ENCODE results near the gene AMPH.

The AMPH gene

GRCh38 chr7:38463277-38464225 lies 167.6 kb downstream of the AMPH start:
- DNase-seq (ENCODE audit: low read depth in 2 of 2), result peak; percentile 31 to 36

DNA sequence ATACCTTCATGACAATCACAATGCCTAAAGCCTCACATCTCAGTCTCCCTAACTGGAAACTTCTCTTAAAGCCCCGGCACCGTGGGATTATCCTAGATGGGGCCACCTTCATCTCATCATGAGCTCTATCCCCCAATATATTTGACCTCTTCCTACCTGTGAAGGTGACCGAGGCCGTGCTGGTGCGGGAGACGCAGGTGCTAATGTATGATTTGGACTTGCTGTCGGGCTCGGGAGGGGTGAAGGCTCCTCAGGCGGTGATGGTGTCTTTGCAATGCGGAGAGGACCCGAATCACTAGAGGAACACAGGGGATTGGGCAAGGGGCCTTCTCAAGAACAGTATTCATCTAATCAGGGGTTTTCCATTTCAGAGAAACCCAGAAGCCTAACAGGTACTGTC lies 168.4 kb downstream of the AMPH start:
- DNase-seq (ENCODE audit: low read depth in 2 of 2), result no peak

DNA sequence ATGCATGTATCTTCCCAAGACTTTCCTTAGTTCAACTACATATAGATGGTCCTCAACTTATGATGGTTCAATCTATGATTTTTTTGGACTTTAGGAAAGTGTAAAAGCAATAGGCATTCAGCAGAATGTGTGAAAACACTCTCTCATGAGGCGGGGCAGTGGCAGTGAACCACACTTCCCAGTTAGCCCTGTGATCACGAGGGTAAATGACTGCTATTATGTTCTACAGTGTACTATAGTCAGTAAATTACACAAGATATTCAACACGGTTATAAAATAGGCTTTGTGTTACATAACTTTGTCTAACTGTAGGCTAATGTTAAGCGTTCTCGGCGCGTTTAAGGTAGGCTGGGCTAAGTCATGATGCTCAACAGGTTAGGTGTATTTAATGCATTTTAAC lies 169.3 kb downstream of the AMPH start:
- DNase-seq (ENCODE audit: low read depth in 2 of 2), result no peak

- DNase-seq (ENCODE audit: low read depth in 2 of 2), result no peak
Observed at GRCh38 chr7:38453826-38454225, 177.3 kb downstream of the AMPH start.

GRCh38 chr7:38453168-38453567 lies 178.0 kb downstream of the AMPH start:
- peak; percentile 17 to 18 for DNase-seq (ENCODE audit: low read depth in 2 of 2)

DNA sequence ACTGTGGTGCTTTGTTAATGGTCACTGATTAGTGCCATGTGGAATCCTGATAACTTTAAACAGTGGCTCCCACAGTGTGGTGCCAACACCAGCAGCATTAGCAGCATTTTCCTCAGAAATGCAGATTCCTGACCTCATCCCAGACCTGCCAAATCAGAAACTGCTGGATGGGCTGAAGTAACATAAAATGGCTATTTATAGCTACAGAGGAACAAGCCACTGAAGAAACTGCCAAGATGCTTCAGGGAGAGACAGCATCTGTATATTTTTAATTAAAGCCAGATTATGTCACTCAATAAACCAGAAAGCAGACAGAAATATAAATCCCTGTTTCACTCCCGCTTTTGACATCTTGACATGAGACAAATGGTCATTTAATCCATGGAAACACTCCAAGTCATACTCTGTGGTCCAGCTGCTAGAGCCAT lies 178.5 kb downstream of the AMPH start:
- DNase-seq (ENCODE audit: low read depth in 2 of 2), result peak; percentile 45 to 53

DNA sequence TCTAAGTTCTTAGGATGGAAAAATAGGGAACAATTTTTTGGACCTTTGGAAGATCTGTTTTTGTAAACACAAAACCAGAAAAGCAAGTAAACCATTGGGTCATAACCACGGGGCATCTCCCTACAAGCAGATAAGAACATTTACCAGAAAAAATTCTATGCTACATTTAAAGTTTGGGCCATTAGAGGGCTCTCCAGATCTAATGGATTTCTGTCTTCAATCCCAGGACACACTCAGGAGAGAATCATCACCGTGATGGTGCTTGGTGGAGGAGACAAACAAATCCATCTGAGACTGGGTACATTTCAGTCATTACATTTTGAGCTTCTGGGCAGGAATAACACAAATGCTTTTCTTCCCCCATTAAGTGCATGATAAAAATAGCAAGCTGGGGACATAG lies 179.3 kb downstream of the AMPH start:
- DNase-seq (ENCODE audit: low read depth in 2 of 2), result peak in 1 of 2 experiments; percentile 33

- DNase-seq (ENCODE audit: low read depth in 2 of 2), result no peak
Observed at GRCh38 chr7:38448584-38449234, 182.5 kb downstream of the AMPH start.

DNA sequence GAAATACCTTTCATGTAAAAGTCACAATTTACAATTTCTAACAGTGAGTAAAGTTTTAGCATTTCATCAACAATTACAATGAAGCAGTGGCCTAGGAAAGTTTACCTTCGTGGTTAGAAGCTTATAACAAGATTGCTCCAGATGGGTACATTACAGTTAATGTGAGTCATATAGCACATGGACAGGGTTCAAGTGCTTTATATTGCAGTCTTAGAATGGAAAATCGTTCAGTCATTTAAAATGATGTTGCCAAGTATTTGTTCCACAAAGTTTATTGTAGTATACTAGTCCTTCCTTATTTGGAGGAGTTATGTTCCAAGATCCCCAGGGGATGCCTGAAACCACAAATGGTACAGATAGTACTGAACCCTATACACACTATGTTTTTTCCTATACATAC lies 183.1 kb downstream of the AMPH start:
- DNase-seq (ENCODE audit: low read depth in 2 of 2), result peak; percentile 55 to 64

- DNase-seq (ENCODE audit: low read depth in 2 of 2), result no peak
Observed at GRCh38 chr7:38438970-38439369, 192.2 kb downstream of the AMPH start.

DNA sequence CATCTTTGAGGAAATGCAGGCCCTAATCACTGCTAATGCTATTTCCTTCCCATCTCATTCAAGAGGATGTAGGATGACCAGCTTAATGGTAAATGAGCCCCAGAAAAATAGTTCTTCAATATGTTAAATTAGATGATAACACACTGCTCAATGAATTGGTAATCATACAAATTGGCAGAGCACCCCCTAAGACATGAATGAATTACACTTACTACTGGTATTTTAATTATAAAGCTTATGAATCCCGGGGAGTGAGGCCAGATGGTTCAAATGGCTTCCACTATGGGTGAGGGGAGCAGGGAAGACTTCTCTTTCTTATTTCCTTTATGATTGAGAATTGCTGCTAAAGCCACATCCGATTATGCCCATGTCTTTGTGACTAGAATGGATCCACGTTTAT lies 198.5 kb downstream of the AMPH start:
- DNase-seq (ENCODE audit: low read depth in 2 of 2), result no peak

DNA sequence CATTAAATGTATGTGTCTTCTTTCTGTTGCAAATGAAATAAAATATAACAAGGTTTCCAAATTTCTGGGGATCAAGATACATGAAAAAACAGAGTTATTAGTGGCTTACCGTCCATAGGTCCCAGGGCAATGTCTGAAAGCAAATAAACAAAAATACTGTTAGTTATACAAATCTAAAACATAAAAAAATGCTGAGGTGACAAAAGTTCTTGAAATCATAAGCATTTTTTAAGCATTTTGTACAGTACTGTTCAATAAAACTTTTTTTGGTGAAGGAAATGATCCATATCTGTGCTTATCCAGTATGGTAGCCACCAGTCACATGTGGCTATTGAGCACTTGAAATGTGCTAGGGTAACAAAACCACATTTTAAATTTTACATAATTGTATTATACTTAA lies 199.1 kb downstream of the AMPH start:
- DNase-seq (ENCODE audit: low read depth in 2 of 2), result no peak

GRCh38 chr7:38429057-38429456 lies 202.1 kb downstream of the AMPH start:
- no peak for DNase-seq (ENCODE audit: low read depth in 2 of 2)

DNA sequence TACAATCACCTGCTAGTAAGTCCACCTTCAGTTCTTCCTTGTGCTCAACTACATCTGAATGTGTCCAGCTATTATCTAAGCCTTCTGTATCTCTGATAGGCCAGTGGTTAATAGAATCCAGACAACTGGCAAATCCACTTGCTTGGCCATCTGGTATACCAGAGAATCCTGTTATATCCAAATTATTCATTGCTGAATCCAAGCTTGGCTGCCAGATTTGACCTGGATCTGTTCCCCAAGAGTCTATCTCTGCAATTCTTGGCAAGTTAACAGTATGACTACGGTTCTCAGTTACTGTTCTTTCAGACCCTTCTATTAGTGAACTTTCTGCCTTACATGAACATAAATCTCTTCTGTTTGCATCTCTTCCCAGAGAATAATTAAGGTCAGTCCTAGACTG lies 203.1 kb downstream of the AMPH start:
- peak; percentile 45 to 56 for DNase-seq (ENCODE audit: low read depth in 2 of 2)

DNA sequence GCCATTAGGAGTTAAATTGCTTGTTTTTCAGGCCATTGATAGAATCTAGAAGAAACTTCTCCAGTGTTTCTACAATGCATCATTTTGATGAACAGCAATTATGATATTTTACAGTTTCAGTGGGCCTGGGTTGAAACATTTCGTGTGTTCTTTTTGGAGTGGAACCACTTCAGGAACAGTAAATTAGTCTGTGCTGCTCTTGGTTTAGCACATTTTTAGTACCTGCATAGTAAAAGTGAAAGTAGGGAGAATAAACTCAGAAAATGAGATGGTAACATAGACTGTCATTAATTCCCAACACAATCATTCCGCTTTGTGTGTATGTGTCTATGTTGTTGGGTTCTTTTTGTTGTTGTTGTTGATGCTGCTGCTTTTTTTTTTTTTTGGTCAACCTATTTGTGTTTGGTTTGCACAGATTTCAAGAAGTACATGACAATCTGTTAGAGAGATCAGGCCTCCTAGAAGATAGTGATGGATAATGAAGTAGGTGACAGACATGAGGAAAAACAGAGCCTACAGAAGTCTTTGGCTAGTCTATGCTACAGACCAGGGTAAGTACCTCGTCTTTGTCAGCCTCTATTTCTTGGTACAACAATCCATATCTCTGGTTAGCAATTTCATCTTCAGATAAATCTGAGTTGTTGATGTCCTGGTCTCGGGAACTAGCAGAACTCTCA lies 203.8 kb downstream of the AMPH start:
- no peak for DNase-seq (ENCODE audit: low read depth in 2 of 2)

GRCh38 chr7:38425509-38425908 lies 205.7 kb downstream of the AMPH start:
- no peak for DNase-seq (ENCODE audit: low read depth in 2 of 2)

DNA sequence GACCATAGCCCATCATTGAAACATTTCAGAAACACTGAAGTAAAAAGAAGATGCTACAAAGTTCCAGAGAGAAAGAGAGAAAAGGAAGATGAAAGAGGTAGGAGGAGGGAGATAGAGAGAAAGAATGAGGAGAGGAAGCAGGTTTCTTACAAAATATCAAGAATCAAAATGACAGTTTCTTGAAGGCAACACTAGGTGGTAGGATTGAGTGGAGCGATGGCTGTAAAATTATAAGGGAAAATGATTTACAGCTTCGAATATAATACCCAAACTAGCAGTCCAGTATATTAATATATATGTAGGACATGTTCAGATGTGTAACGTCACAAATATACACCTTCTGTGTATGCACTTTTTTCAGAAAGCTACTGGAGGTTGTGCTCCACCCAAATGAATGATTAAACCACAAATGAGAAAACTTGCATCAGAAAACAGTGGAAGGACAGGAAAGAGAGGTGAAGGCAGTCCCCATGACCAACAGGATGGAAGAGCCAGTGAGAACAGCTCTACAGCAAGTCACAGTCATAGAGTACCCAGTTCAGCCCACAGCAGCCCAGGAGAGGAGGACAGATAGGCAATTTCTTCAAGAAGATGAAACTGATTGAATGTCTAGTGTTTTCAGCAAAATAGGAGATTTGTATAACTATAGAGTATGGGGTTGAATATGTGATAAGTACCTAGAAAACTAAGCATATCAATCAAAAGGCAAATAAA lies 206.3 kb downstream of the AMPH start:
- DNase-seq (ENCODE audit: low read depth in 2 of 2), result no peak

GRCh38 chr7:38413784-38414183 lies 217.4 kb downstream of the AMPH start:
- no peak for DNase-seq (ENCODE audit: low read depth in 2 of 2)

DNA sequence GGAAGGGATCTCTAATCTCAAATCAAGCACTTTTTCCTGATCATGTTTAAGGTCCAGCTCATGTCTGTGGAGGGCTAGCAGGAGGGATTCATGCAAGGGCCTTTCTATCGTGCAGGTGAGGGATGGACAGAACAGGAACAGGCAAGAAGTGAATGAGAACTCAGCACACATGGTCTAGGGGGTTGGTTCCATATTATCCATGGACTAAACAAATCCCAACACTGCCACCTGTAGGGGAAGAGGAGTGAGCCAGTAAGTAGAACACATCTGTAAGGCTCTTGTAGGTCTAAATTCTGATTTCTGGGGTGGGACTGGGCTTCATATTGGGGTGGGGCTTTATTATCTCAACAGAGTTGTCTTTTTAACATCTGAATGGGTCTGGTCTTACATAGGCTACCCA lies 219.8 kb downstream of the AMPH start:
- no peak for DNase-seq (ENCODE audit: low read depth in 2 of 2)

DNA sequence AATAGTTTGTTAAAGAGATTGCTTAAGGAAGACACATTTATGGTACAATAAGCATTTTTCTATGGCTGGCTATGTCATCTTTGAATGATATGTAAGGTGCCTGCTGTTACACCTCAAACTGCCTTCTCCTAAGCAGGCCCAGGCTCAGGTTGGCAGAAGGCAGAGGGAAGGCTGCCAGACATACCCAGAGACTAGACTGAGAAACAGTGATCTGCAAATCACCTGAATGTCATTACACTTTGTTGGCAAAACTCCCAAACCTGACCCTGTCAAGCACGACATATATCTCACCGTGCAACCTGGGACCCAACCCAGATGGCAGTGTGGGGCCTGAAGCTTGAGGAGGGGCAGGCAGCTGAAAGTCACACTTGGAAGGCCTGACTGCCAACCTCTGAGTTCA lies 221.1 kb downstream of the AMPH start:
- no peak for DNase-seq (ENCODE audit: low read depth in 2 of 2)

DNA sequence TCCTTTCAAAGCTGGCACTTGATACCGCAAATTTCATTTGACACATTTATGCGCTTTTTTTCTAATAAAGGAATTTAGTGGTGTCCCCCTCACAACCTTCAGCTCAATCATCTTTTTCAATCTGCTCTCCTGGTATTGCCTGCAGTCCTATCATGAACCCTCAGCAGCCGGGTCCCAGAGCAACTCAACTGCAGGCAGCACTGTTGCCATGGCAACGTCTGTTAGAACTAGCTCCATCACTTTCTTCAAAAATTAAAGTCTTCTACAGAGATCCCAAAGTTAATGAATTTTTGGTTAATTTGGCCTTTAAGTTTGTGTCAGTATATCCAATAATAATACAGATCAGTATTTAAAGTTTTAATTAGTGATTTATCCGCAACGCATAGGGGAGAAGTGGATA lies 221.6 kb downstream of the AMPH start:
- no peak for DNase-seq (ENCODE audit: low read depth in 2 of 2)
